ENCODE data around the gene GFAP.

GFAP gene

DNA sequence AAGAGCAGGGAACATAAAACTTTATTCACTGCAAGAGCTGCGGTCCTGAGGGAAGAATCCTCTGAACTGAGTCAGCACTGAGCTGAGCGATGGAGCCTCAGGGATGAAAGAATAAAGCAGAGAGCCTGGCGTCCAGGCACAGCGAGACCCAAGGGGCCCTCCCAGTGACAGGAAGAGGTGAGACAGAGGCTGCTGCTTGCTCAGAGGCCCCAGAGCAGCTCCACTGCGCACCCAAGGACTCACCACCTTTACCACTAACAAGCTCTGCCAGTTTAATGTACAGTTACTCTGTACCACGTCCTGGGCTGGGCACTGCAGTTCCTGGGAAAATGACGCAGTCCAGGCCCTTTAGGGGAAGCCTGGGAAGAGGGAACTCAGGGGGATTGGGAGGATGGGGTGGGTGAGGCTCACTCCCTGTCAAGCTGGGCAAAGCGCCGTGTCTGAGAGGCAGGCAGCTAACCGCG lies 5.6 kb downstream of the GFAP start:
- no peak for TF ChIP-seq CTCF (IDR thresholded peaks at IDR 0.05; ENCODE audit: insufficient read depth, low read depth, low read length, missing control alignments)
- DNase-seq (ENCODE audit: low read depth), result peak; percentile 86
- no peak overlapping the region for H3K4me3 ChIP-seq (ENCODE audit: low read length)

- TF ChIP-seq CTCF (IDR thresholded peaks at IDR 0.05; ENCODE audit: insufficient read depth, low read depth, low read length, missing control alignments), result no peak
- no peak overlapping the region for H3K4me3 ChIP-seq (ENCODE audit: low read length)
- DNase-seq (ENCODE audit: low read depth), result no peak
Measured at GRCh38 chr17:44908761-44909326, 6.5 kb downstream of the GFAP start.

DNA sequence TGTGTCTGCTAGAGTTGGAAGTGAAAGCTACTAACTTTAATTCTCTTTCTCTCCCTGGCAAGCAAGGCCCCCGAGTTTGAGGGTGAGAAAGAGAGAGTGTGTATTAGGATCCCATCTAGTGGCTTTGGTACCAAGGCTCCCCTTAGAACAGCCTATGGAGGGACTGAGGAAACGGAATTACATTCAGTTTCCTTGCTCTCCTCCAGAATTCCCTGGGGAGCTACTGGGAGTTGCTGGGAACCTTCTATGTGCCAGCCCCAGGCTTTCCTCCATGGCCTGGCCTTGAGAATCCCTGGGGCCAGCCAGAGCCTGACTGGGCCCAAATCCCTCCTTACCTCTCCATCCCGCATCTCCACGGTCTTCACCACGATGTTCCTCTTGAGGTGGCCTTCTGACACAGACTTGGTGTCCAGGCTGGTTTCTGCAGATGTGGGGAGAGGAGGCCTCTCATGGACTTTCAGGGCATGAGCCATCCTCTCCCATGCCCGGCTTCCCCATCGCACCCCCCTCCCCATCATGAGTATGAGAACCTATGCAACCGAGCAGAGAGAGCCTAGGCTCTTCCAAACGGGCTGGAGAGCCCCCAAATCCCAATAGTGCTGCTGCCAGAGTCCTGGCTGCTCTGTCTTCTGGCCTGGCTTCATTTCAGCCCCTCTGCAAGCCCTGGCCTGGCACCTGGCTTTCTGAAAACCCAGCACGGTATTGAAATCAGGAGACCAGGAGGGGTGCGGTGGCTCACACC lies 7.4 kb downstream of the GFAP start:
- no peak for TF ChIP-seq CTCF (IDR thresholded peaks at IDR 0.05; ENCODE audit: insufficient read depth, low read depth, low read length, missing control alignments)
- H3K4me3 ChIP-seq (ENCODE audit: low read length), result no peak overlapping the region
- no peak for DNase-seq (ENCODE audit: low read depth)

DNA sequence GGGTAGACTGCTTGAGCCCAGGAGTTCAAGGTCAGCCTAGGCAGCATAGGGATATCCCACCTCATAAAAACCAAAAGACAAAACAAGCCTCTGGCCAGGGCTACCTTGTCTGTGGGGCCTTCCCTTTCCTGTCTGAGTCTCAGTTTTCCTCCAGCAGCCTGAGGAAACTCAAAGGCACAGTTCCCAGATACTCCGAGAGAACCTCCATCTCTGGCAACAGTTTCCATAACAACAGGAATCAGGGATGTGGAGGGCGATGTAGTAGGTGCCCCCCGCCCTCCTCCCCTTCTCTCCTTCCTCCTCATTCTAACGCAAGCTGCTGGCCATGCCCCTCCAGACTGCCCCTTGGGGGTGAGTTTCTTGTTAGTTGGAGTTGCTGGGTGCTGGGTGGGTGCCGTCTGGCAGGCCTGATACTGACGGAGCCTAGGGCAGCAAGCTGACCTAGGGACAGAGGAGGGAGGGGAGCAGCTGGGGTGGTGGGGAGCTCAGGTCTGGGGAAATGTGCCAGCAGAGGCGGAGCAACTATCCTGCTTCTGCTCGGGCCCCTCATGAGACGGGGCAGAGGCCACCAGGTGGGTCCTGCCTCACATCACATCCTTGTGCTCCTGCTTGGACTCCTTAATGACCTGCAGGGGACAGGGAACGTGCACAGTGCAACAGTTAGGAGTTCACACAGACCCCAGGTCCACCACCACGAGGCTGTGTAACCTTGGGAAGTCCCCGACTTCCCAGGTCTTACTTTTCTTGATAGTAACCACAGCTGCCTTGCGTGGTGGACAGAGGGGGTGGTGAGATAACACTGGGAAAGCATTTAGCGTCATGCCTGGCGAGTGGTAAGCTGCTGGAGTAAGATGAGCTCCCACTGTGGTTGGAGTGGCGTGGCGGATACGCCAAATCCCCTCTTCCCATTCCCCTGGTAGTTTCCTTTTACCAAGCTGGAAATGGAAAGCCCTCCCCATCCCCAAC lies 8.3 kb downstream of the GFAP start:
- DNase-seq (ENCODE audit: low read depth), result no peak
- no peak for TF ChIP-seq CTCF (IDR thresholded peaks at IDR 0.05; ENCODE audit: insufficient read depth, low read depth, low read length, missing control alignments)
- no peak overlapping the region for H3K4me3 ChIP-seq (ENCODE audit: low read length)

GRCh38 chr17:44906010-44906646 lies 9.2 kb downstream of the GFAP start:
- TF ChIP-seq CTCF (IDR thresholded peaks at IDR 0.05; ENCODE audit: insufficient read depth, low read depth, low read length, missing control alignments), result no peak
- H3K4me3 ChIP-seq (ENCODE audit: low read length), result no peak overlapping the region
- DNase-seq (ENCODE audit: low read depth), result peak; percentile 68

Data from epithelial cell of esophagus (primary cell).